Measurements from ENCODE around the gene MED1. TPM values are rescaled to one million over a fixed set of nuclear protein-coding genes. Genes with fewer than 3 reads are reported as not detected.

Gene MED1
- total and polyA plus RNA-seq, 2 donors from 2014 or later: 7.1 to 34.6 TPM

GRCh38 chr17:39404542-39405378 lies 46.3 kb downstream of the MED1 start:
- no peak overlapping the region for H3K9ac ChIP-seq (ENCODE audit: low read length in 3 of 3)
- TF ChIP-seq CTCF (IDR thresholded peaks at IDR 0.05; ENCODE audit: borderline replicate concordance, extremely low read depth, insufficient read depth): no peak

GRCh38 chr17:39402890-39403605 lies 48.0 kb downstream of the MED1 start:
- peaks cover 0 to 13% (median 6%) of the 10 kb centered on the region in 3 donors for H3K4me1 ChIP-seq (ENCODE audit: control insufficient read depth in 2 of 3, insufficient read depth in 2 of 3, low read depth in 1 of 3, low read length in 3 of 3)
- H3K4me3 ChIP-seq (ENCODE audit: low read length in 3 of 3): no peak overlapping the region
- no peak overlapping the region for H3K27ac ChIP-seq (ENCODE audit: low read depth in 2 of 2, low read length in 2 of 2)
- H3K9me3 ChIP-seq (ENCODE audit: control insufficient read depth in 2 of 3, insufficient read depth in 1 of 3, low read length in 3 of 3): no peaks in the 10 kb centered on the region
- intact Hi-C loops (cut with DNase I): no loop called here
- no peak overlapping the region for H3K9ac ChIP-seq (ENCODE audit: low read length in 3 of 3)
- no peaks in the 10 kb centered on the region for H3K27me3 ChIP-seq (ENCODE audit: control insufficient read depth, insufficient read depth, low read length)
- DNase-seq (no peak), FAIRE-seq (no peak)
- TF ChIP-seq CTCF (IDR thresholded peaks at IDR 0.05; ENCODE audit: borderline replicate concordance, extremely low read depth, insufficient read depth): no peak
- H3K36me3 ChIP-seq (ENCODE audit: control insufficient read depth in 2 of 3, insufficient read depth in 3 of 3, low read length in 3 of 3): peaks cover 0 to 8% (median 3%) of the 10 kb centered on the region in 3 donors

More at GRCh38 chr17:39404542-39405378, 46.3 kb downstream of the MED1 start:
- Histone ChIP-seq H3K4me1 (ENCODE audit: control insufficient read depth in 2 of 3, insufficient read depth in 2 of 3, low read depth in 1 of 3, low read length in 3 of 3) (peaks cover 0 to 6% (median 5%) of the 10 kb centered on the region in 3 donors), H3K27ac (ENCODE audit: low read depth in 2 of 2, low read length in 2 of 2) (no peak overlapping the region), H3K4me3 (ENCODE audit: low read length in 3 of 3) (no peak overlapping the region), H3K36me3 (ENCODE audit: control insufficient read depth in 2 of 3, insufficient read depth in 3 of 3, low read length in 3 of 3) (peaks cover under 1 to 25% (median 9%) of the 10 kb centered on the region in 3 donors), H3K9me3 (ENCODE audit: control insufficient read depth in 2 of 3, insufficient read depth in 1 of 3, low read length in 3 of 3) (no peaks in the 10 kb centered on the region), H3K27me3 (ENCODE audit: control insufficient read depth, insufficient read depth, low read length) (no peaks in the 10 kb centered on the region)
- FAIRE-seq (no peak), DNase-seq (no peak)
- intact Hi-C loops (cut with DNase I): no loop called here

GRCh38 chr17:39402244-39402889 lies 48.7 kb downstream of the MED1 start:
- peak overlapping the region in 1 of 3 donors; percentile 64 for H3K9ac ChIP-seq (ENCODE audit: low read length in 3 of 3)
- DNase-seq (peak; percentile 93 to 98 (median 97)), FAIRE-seq (no peak)
- H3K27ac ChIP-seq (ENCODE audit: low read depth in 2 of 2, low read length in 2 of 2): peak overlapping the region; percentile 78 to 84
- peak overlapping the region; percentile 77 to 89 (median 80) for H3K4me3 ChIP-seq (ENCODE audit: low read length in 3 of 3)
- intact Hi-C loops (cut with DNase I): no loop called here
- H3K36me3 ChIP-seq (ENCODE audit: control insufficient read depth in 2 of 3, insufficient read depth in 3 of 3, low read length in 3 of 3): peaks cover 0 to 3% (median 1%) of the 10 kb centered on the region in 3 donors
- H3K9me3 ChIP-seq (ENCODE audit: control insufficient read depth in 2 of 3, insufficient read depth in 1 of 3, low read length in 3 of 3): no peaks in the 10 kb centered on the region
- TF ChIP-seq CTCF (IDR thresholded peaks at IDR 0.05; ENCODE audit: borderline replicate concordance, extremely low read depth, insufficient read depth): no peak
- H3K27me3 ChIP-seq (ENCODE audit: control insufficient read depth, insufficient read depth, low read length): no peaks in the 10 kb centered on the region
- H3K4me1 ChIP-seq (ENCODE audit: control insufficient read depth in 2 of 3, insufficient read depth in 2 of 3, low read depth in 1 of 3, low read length in 3 of 3): peaks cover 0 to 13% (median 6%) of the 10 kb centered on the region in 3 donors
